IMR-90 (cell line): ENCODE measurements around the gene PRSS23. TPM values are rescaled to one million over a fixed set of nuclear protein-coding genes. Genes with fewer than 3 reads are reported as not detected.

Experiments used
- ATAC-seq: fragments of 200-7000 bp; cut with Tn5 transposase; 2 replicates; pipeline ENCODE4 v1.9.1; 2020; ENCODE audit warnings: low read depth, mild to moderate bottlenecking, moderate library complexity
- BruUV-seq: library from RNA; stranded (reverse); fragments of 400-500 nt; replicated peaks from 2 replicates; lab custom pipeline; 2021; lab: Mats Ljungman, UMichigan
- CTCF ChIA-PET: fragments of 300-600 bp; formaldehyde crosslinking; extraction: SDS; loops from one replicate; lab custom pipeline; 2021; ENCODE audit warnings: antibody characterized with exemption; lab: Yijun Ruan, JAX
- POLR2A ChIA-PET: fragments of 300-600 bp; sonication (Branson Sonifier 250); formaldehyde crosslinking; loops from one replicate; lab custom pipeline; 2022; ENCODE audit warnings: antibody characterized with exemption; ENCODE audit not compliant: unreplicated experiment; lab: Charles Lee
- DNase-seq: peaks from one replicate; pipeline ENCODE4 v3.0.0; 2013
- H2AFZ ChIP-seq: replicated peaks from 2 replicates; pipeline ENCODE3; 2013; ENCODE audit warnings: low read length, mild to moderate bottlenecking; ENCODE audit not compliant: poor library complexity
- H2AK5ac ChIP-seq: 2 replicates; pipeline ENCODE4 v1.6.1; 2013; ENCODE audit warnings: low read depth, low read length, inconsistent platforms
- H2AK9ac ChIP-seq: replicated peaks from 2 replicates; pipeline ENCODE3; 2013; ENCODE audit warnings: mild to moderate bottlenecking, low read depth, low read length, moderate library complexity; ENCODE audit not compliant: poor library complexity
- H2BK120ac ChIP-seq: 2 replicates; pipeline ENCODE4 v1.6.1; 2013; ENCODE audit warnings: low read depth, low read length, inconsistent platforms
- H2BK15ac ChIP-seq: 3 replicates; pipeline ENCODE4 v1.6.1; 2013; ENCODE audit warnings: low read depth, low read length, inconsistent platforms
- H2BK20ac ChIP-seq: 2 replicates; pipeline ENCODE4 v1.6.1; 2013; ENCODE audit warnings: low read depth, mild to moderate bottlenecking, inconsistent platforms, low read length, moderate library complexity
- H2BK5ac ChIP-seq: 2 replicates; pipeline ENCODE4 v1.6.1; 2013; ENCODE audit warnings: mild to moderate bottlenecking, low read depth, low read length, inconsistent platforms; ENCODE audit not compliant: poor library complexity, severe bottlenecking
- H3K14ac ChIP-seq: replicated peaks from 2 replicates; pipeline ENCODE4 v1.6.1; 2013; ENCODE audit warnings: low read depth, low read length, inconsistent platforms
- H3K18ac ChIP-seq: 2 replicates; pipeline ENCODE4 v1.6.1; 2013; ENCODE audit warnings: low read depth, low read length, control low read depth
- H3K23ac ChIP-seq: 2 replicates; pipeline ENCODE4 v1.6.1; 2013; ENCODE audit warnings: low read depth, low read length, inconsistent platforms
- H3K27ac ChIP-seq: 2 replicates; pipeline ENCODE4 v1.5.1; 2013; ENCODE audit warnings: mild to moderate bottlenecking, control low read depth, low read length; ENCODE audit not compliant: insufficient read depth
- H3K27me3 ChIP-seq: 2 replicates; pipeline ENCODE4 v1.6.1; 2013; ENCODE audit warnings: low read length; ENCODE audit not compliant: control insufficient read depth, insufficient read depth
- H3K36me3 ChIP-seq: 2 replicates; pipeline ENCODE4 v1.6.1; 2013; ENCODE audit warnings: low read length, mixed read lengths; ENCODE audit not compliant: control insufficient read depth, insufficient read depth
- H3K4ac ChIP-seq: 2 replicates; pipeline ENCODE4 v1.6.1; 2013; ENCODE audit warnings: low read depth, low read length, inconsistent platforms
- H3K4me1 ChIP-seq: 2 replicates; pipeline ENCODE4 v1.6.1; 2013; ENCODE audit warnings: low read length, mixed read lengths; ENCODE audit not compliant: control insufficient read depth, insufficient read depth
- H3K4me2 ChIP-seq: 2 replicates; pipeline ENCODE4 v1.6.1; 2013; ENCODE audit warnings: low read depth, mild to moderate bottlenecking, control low read depth, low read length, moderate library complexity
- H3K4me3 ChIP-seq: 2 replicates; pipeline ENCODE4 v1.5.1; 2013; ENCODE audit warnings: low read depth, mild to moderate bottlenecking, control low read depth, low read length, moderate library complexity; ENCODE audit not compliant: insufficient read depth
- H3K56ac ChIP-seq: 2 replicates; pipeline ENCODE4 v1.6.1; 2013; ENCODE audit warnings: low read length, inconsistent platforms; ENCODE audit not compliant: insufficient read depth; ENCODE audit errors: extremely low read depth
- H3K79me1 ChIP-seq, 2 experiments: 2 replicates each; pipeline ENCODE4 v1.6.1; 2013; ENCODE audit warnings: low read length in 2 of 2, inconsistent platforms in 1 of 2, low read depth in 1 of 2
- H3K9ac ChIP-seq: 2 replicates; pipeline ENCODE4 v1.6.1; 2013; ENCODE audit warnings: low read depth, low read length, control low read depth
- H3K9me1 ChIP-seq: 2 replicates; pipeline ENCODE4 v1.6.1; 2013; ENCODE audit warnings: low read length, inconsistent platforms; ENCODE audit not compliant: insufficient read depth
- H3K9me3 ChIP-seq: 2 replicates; pipeline ENCODE4 v1.6.1; 2013; ENCODE audit warnings: low read length; ENCODE audit not compliant: control insufficient read depth, insufficient read depth
- H4K20me1 ChIP-seq: 2 replicates; pipeline ENCODE4 v1.6.1; 2013; ENCODE audit warnings: low read length, inconsistent platforms; ENCODE audit not compliant: insufficient read depth
- H4K5ac ChIP-seq: 2 replicates; pipeline ENCODE4 v1.6.1; 2013; ENCODE audit warnings: mild to moderate bottlenecking, low read depth, low read length, control low read depth
- H4K8ac ChIP-seq, 2 experiments: 2 replicates each; pipeline ENCODE4 v1.6.1; 2013; ENCODE audit warnings: low read depth in 2 of 2, low read length in 2 of 2, control low read depth in 1 of 2, inconsistent platforms in 1 of 2
- H4K91ac ChIP-seq: 2 replicates; pipeline ENCODE4 v1.6.1; 2013; ENCODE audit warnings: low read depth, low read length, inconsistent platforms; ENCODE audit not compliant: insufficient read depth
- BHLHE40 ChIP-seq: fragments of 150-350 bp; IDR thresholded peaks from 2 replicates; pipeline ENCODE4 v1.6.1; 2016; ENCODE audit warnings: mild to moderate bottlenecking, low read depth, low read length
- CHD1 ChIP-seq: IDR thresholded peaks from 2 replicates; pipeline ENCODE4 v1.6.1; 2012; ENCODE audit warnings: low read depth, low read length, improper control_type of control experiment
- MAZ ChIP-seq: IDR thresholded peaks from 2 replicates; pipeline ENCODE4 v1.6.1; 2012; ENCODE audit warnings: low read depth, mild to moderate bottlenecking, low read length, improper control_type of control experiment, moderate library complexity, borderline replicate concordance
- MXI1 ChIP-seq: IDR thresholded peaks from 2 replicates; pipeline ENCODE4 v1.6.1; 2012; ENCODE audit warnings: low read depth, mild to moderate bottlenecking, low read length, moderate library complexity, borderline replicate concordance
- RFX5 ChIP-seq: IDR thresholded peaks from 2 replicates; pipeline ENCODE4 v1.8.0; 2012; ENCODE audit warnings: low read depth, mild to moderate bottlenecking, low read length, moderate library complexity
- SMC3 ChIP-seq: fragments of 150-350 bp; IDR thresholded peaks from 2 replicates; pipeline ENCODE4 v1.6.1; 2016; ENCODE audit warnings: low read depth, mild to moderate bottlenecking, antibody characterized with exemption, low read length, moderate library complexity
- WGBS, 2 experiments: methylation state at CpG; one replicate each; pipeline versions ENCODE4 v1.1.5 to v1.1.7; 2013; ENCODE audit warnings: missing lambda C conversion rate in 2 of 2; ENCODE audit not compliant: insufficient read length in 1 of 2; ENCODE audit errors: extremely low coverage in 2 of 2; 5-methylcytosine and 5-hydroxymethylcytosine counted together
- dilution Hi-C: fragments of 300-500 bp; cut with HindIII; formaldehyde crosslinking; loops from one replicate; pipeline ENCODE4 v1.14.3; 2018; ENCODE audit warnings: low sequenced_read_pairs; ENCODE audit not compliant: unreplicated experiment
- in situ Hi-C: fragments of 300-500 bp; cut with MboI; formaldehyde crosslinking; loops from 3 replicates; pipeline ENCODE4 v1.14.3; 2019; ENCODE audit warnings: low sequenced_read_pairs, inconsistent platforms, mixed read lengths
- intact Hi-C: fragments of 100-400 bp; cut with micrococcal nuclease; formaldehyde crosslinking; loops from 2 replicates; pipeline ENCODE4 v1.10.0; 2022
- polyA plus RNA-seq, 3 experiments: library from polyadenylated mRNA; depleted of rRNA; stranded (reverse); fragments of >200 nt; gene quantifications; 2 replicates each; pipeline ENCODE4 v1.2.3, GENCODE V29; 2012; ENCODE audit warnings: low replicate concordance in 1 of 3
- total RNA-seq: library from RNA; depleted of rRNA; stranded (reverse); fragments of >200 nt; gene quantifications from 2 replicates; pipeline ENCODE4 v1.2.3, GENCODE V29; 2012
- TF ChIP-seq, protein P1 (sequence below): conservative IDR thresholded peaks from 2 replicates; pipeline ENCODE4 v1.5.1; 2012; ENCODE audit warnings: mild to moderate bottlenecking, low read depth, low read length, improper control_type of control experiment
- TF ChIP-seq, protein P2 (sequence below): fragments of 150-350 bp; IDR thresholded peaks from 2 replicates; pipeline ENCODE4 v1.6.1; 2016; ENCODE audit warnings: low read depth, mild to moderate bottlenecking, low read length, moderate library complexity, borderline replicate concordance
- TF ChIP-seq, protein P3 (sequence below): fragments of 150-350 bp; IDR thresholded peaks from 2 replicates; pipeline ENCODE4 v1.6.1; 2017; ENCODE audit warnings: mild to moderate bottlenecking, antibody characterized with exemption, low read length, low read depth

PRSS23 gene
- total and polyA plus RNA-seq, 2 of the 4 experiments (the other 2 are of a cell fraction): 100 to 199 TPM

DNA sequence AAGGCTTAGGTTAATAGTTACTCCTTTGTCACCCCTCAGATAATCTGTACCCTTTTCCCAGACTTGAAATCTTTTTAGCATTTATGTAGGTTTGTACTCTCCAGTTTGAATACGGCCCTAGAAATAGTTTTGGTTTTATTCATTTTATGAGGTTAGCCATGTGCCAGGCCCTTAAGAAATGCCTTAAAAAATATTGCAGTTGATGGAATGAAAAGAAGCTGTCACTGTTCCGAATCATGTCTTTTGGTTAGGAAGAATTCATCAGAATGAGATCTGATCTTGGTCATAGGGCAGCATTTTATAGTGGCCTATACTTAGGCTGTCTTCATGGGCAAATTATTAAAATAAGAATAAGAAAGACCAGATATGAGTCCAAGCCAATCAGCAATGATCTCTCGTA, 14.8 kb upstream of the PRSS23 start:
- dilution Hi-C loops (no loop called here), in situ Hi-C loops (no loop called here), intact Hi-C loops (no loop called here)
- 56% methylated on average over 1 of the region's 3 CpGs; no CpG with 5 or more reads in 1 of the 2 experiments for WGBS, 2 experiments
- Histone ChIP-seq H4K8ac (peak overlapping the region in 1 of 2 experiments; percentile 12; a peak in 1 of 4 replicates), H2AK9ac (no peak overlapping the region), H3K4me1 (peaks cover 3% of the 10 kb centered on the region; the same call in 1 of the 2 replicates), H3K9me3 (no peaks in the 10 kb centered on the region), H4K5ac (no peak overlapping the region), H3K9ac (no peak overlapping the region), H2BK15ac (no peak overlapping the region; the same call in 2 of the 3 replicates), H3K36me3 (no peaks in the 10 kb centered on the region), H3K27me3 (no peaks in the 10 kb centered on the region), H3K23ac (no peak overlapping the region), H4K20me1 (no peaks in the 10 kb centered on the region), H3K14ac (no peak overlapping the region), H2AK5ac (no peak overlapping the region), H3K18ac (no peak overlapping the region), H3K4me2 (no peak overlapping the region), H4K91ac (no peak overlapping the region), H2BK20ac (peak overlapping the region; percentile 16; the same call in 1 of the 2 replicates), H2BK120ac (no peak overlapping the region), H2AFZ (no peak overlapping the region), H3K4ac (no peak overlapping the region; the same call in 1 of the 2 replicates), H3K4me3 (no peak overlapping the region), H3K79me1 (no peaks in the 10 kb centered on the region), H3K27ac (no peak overlapping the region), H2BK5ac (no peak overlapping the region), H3K56ac (no peak overlapping the region), H3K9me1 (no peaks in the 10 kb centered on the region)
- POLR2A ChIA-PET: no interaction called here
- no peak for ATAC-seq
- TF ChIP-seq MXI1: no peak
- no peak for TF ChIP-seq MAZ
- no peak for TF ChIP-seq BHLHE40
- no peak for TF ChIP-seq SMC3
- no peak for TF ChIP-seq RFX5
- TF ChIP-seq, protein P1, sequence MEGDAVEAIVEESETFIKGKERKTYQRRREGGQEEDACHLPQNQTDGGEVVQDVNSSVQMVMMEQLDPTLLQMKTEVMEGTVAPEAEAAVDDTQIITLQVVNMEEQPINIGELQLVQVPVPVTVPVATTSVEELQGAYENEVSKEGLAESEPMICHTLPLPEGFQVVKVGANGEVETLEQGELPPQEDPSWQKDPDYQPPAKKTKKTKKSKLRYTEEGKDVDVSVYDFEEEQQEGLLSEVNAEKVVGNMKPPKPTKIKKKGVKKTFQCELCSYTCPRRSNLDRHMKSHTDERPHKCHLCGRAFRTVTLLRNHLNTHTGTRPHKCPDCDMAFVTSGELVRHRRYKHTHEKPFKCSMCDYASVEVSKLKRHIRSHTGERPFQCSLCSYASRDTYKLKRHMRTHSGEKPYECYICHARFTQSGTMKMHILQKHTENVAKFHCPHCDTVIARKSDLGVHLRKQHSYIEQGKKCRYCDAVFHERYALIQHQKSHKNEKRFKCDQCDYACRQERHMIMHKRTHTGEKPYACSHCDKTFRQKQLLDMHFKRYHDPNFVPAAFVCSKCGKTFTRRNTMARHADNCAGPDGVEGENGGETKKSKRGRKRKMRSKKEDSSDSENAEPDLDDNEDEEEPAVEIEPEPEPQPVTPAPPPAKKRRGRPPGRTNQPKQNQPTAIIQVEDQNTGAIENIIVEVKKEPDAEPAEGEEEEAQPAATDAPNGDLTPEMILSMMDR: no peak
- TF ChIP-seq CHD1: no peak
- TF ChIP-seq, protein P2, sequence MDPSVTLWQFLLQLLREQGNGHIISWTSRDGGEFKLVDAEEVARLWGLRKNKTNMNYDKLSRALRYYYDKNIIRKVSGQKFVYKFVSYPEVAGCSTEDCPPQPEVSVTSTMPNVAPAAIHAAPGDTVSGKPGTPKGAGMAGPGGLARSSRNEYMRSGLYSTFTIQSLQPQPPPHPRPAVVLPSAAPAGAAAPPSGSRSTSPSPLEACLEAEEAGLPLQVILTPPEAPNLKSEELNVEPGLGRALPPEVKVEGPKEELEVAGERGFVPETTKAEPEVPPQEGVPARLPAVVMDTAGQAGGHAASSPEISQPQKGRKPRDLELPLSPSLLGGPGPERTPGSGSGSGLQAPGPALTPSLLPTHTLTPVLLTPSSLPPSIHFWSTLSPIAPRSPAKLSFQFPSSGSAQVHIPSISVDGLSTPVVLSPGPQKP: no peak
- TF ChIP-seq, protein P3, sequence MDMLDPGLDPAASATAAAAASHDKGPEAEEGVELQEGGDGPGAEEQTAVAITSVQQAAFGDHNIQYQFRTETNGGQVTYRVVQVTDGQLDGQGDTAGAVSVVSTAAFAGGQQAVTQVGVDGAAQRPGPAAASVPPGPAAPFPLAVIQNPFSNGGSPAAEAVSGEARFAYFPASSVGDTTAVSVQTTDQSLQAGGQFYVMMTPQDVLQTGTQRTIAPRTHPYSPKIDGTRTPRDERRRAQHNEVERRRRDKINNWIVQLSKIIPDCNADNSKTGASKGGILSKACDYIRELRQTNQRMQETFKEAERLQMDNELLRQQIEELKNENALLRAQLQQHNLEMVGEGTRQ: no peak
- BruUV-seq: no TSS peak
- CTCF ChIA-PET: interaction anchor here (1.4 kb wide), 1 partner anchor 13 kb away, joined by 5 read pairs; no protein-coding TSS in a partner anchor
- no peak for DNase-seq
